HG02588 (cell line): Measurements from ENCODE around the gene ZNF335.
A peak's percentile ranks its signal among the peaks of the same experiment; 100 is the strongest.
"Not testable (repeated sequence)": the region's sequence is repeated elsewhere in the genome, so short reads cannot be mapped to it uniquely, and the experiment has no call there.

Experiments
- ATAC-seq: cut with Tn5 transposase; IDR thresholded peaks from one replicate; pipeline ENCODE4 v1.9.1; 2021; ENCODE audit warnings: mild to moderate bottlenecking, moderate library complexity; ENCODE audit not compliant: unreplicated experiment

ZNF335 gene

GRCh38 chr20:45971425-45971674 lies 653 bp downstream of the ZNF335 start:
- no peak for ATAC-seq

GRCh38 chr20:45970646-45971424 lies 1.2 kb downstream of the ZNF335 start:
- ATAC-seq: peak; percentile 10

- ATAC-seq: no peak
These were observed 2.0 kb downstream of the ZNF335 start for GRCh38 chr20:45969712-45970634.

GRCh38 chr20:45968801-45969711 lies 2.9 kb downstream of the ZNF335 start:
- no peak for ATAC-seq

- no peak for ATAC-seq
These were observed 3.8 kb downstream of the ZNF335 start for GRCh38 chr20:45968081-45968671.

- ATAC-seq: no peak
These were observed 4.4 kb downstream of the ZNF335 start for GRCh38 chr20:45967551-45968080.

GRCh38 chr20:45965169-45966002 lies 6.6 kb downstream of the ZNF335 start:
- no peak for ATAC-seq

GRCh38 chr20:45964006-45964400 lies 8.0 kb downstream of the ZNF335 start:
- no peak for ATAC-seq

GRCh38 chr20:45963059-45964005 lies 8.7 kb downstream of the ZNF335 start:
- ATAC-seq: no peak

- ATAC-seq: no peak
These were observed 9.8 kb downstream of the ZNF335 start for GRCh38 chr20:45962031-45962755.

GRCh38 chr20:45959956-45960630 lies 11.9 kb downstream of the ZNF335 start:
- ATAC-seq: no peak

- ATAC-seq: no peak
These were observed 12.9 kb downstream of the ZNF335 start for GRCh38 chr20:45959126-45959525.

GRCh38 chr20:45958593-45958992 lies 13.4 kb downstream of the ZNF335 start:
- no peak for ATAC-seq

GRCh38 chr20:45957021-45957941 lies 14.7 kb downstream of the ZNF335 start:
- ATAC-seq: no peak

- ATAC-seq: not testable (repeated sequence)
These were observed 15.7 kb downstream of the ZNF335 start for GRCh38 chr20:45956326-45956725.

- ATAC-seq: no peak
These were observed 18.3 kb downstream of the ZNF335 start for GRCh38 chr20:45953672-45954071.
